K562 (cell line): ENCODE results near the gene WFIKKN1.

Experiments
- ARNT ChIP-seq, 2 experiments: fragments of 450-650 bp; IDR thresholded peaks; 2 replicates each; pipeline ENCODE4 v1.6.1; 2016; ENCODE audit warnings: mild to moderate bottlenecking in 1 of 2
- ATF3 ChIP-seq, 2 experiments: fragments of 450-650 bp in 1 of 2; sonication (generic) in 1 of 2; formaldehyde crosslinking in 1 of 2; IDR thresholded peaks in 1 of 2; conservative IDR thresholded peaks in 1 of 2; 2 replicates each; pipeline versions ENCODE4 v1.6.1 to v1.8.1; 2016 to 2023; ENCODE audit warnings: mild to moderate bottlenecking in 2 of 2, moderate library complexity in 2 of 2, inconsistent platforms in 1 of 2, missing genetic modification reagents in 1 of 2
- CHD2 ChIP-seq: IDR thresholded peaks from 2 replicates; pipeline ENCODE4 v1.6.1; 2011; ENCODE audit warnings: low read depth, low read length
- CTCF ChIP-seq, 3 experiments: IDR thresholded peaks in 2 of 3; conservative IDR thresholded peaks in 1 of 3; 2 replicates each; pipeline ENCODE4 v1.5.1; 2011 to 2012; ENCODE audit warnings: low read length in 3 of 3, mild to moderate bottlenecking in 3 of 3, control low read depth in 2 of 3, improper control_type of control experiment in 1 of 3, inconsistent platforms in 1 of 3, low read depth in 1 of 3, mixed read lengths in 1 of 3, moderate library complexity in 1 of 3; ENCODE audit not compliant: insufficient read depth in 2 of 3
- ID3 ChIP-seq, 2 experiments: fragments of 250-450 bp in 1 of 2; fragments of 450-650 bp in 1 of 2; sonication (Bioruptor Pico) in 1 of 2; IDR thresholded peaks; 2 replicates each; pipeline versions ENCODE4 v1.6.1 to v1.8.0; 2016 to 2021; ENCODE audit warnings: mild to moderate bottlenecking in 2 of 2, moderate library complexity in 2 of 2, missing compliant biosample characterization in 1 of 2, missing genetic modification characterization in 1 of 2
- MYNN ChIP-seq, 2 experiments: sonication (generic); formaldehyde crosslinking in 1 of 2; IDR thresholded peaks; 2 replicates each; pipeline versions ENCODE4 v1.5.0 to v1.6.1; 2016 to 2020; ENCODE audit warnings: antibody characterized with exemption in 1 of 2, missing genetic modification reagents in 1 of 2
- RFX5 ChIP-seq: IDR thresholded peaks from 2 replicates; pipeline ENCODE4 v1.6.1; 2011; ENCODE audit warnings: low read depth, mild to moderate bottlenecking, improper control_type of control experiment, low read length
- YY1 ChIP-seq, 3 experiments: IDR thresholded peaks; 2 replicates each; pipeline ENCODE4 v1.6.1; 2011; ENCODE audit warnings: low read length in 2 of 3, mild to moderate bottlenecking in 2 of 3, moderate library complexity in 2 of 3, borderline replicate concordance in 1 of 3, control low read depth in 1 of 3, low read depth in 1 of 3; ENCODE audit not compliant: insufficient read depth in 3 of 3, insufficient replicate concordance in 2 of 3, control insufficient read depth in 1 of 3, insufficient read length in 1 of 3; ENCODE audit errors: extremely low read depth in 1 of 3
- ZNF76 ChIP-seq: fragments of 250-450 bp; sonication (Bioruptor Pico); IDR thresholded peaks from 2 replicates; pipeline ENCODE4 v1.4.0; 2020; ENCODE audit warnings: mild to moderate bottlenecking, moderate library complexity, borderline replicate concordance

- TF ChIP-seq CTCF (IDR thresholded peaks at IDR 0.05 in 2 of 3, conservative IDR thresholded peaks at IDR 0.05 in 1 of 3; ENCODE audit: insufficient read depth in 2 of 3, low read depth in 1 of 3, low read length in 3 of 3): no peak
- TF ChIP-seq RFX5: no peak
- TF ChIP-seq ZNF76 (CRISPR knock-in tag): no peak
- no peak for TF ChIP-seq YY1 (IDR thresholded peaks at IDR 0.05; ENCODE audit: borderline replicate concordance in 1 of 3, control insufficient read depth in 1 of 3, extremely low read depth in 1 of 3, insufficient read depth in 3 of 3, insufficient read length in 1 of 3, insufficient replicate concordance in 2 of 3, low read depth in 1 of 3, low read length in 2 of 3)
- no peak for TF ChIP-seq ID3 (CRISPR knock-in tag; IDR thresholded peaks at IDR 0.05)
- no peak for TF ChIP-seq ID3 (tag; IDR thresholded peaks at IDR 0.05)
- no peak for TF ChIP-seq CHD2
- no peak for TF ChIP-seq MYNN (IDR thresholded peaks at IDR 0.05)
- no peak for TF ChIP-seq MYNN (CRISPR knock-in tag; IDR thresholded peaks at IDR 0.05)
- no peak for TF ChIP-seq ARNT (IDR thresholded peaks at IDR 0.05)
- TF ChIP-seq ATF3 (IDR thresholded peaks at IDR 0.05): no peak
- no peak for TF ChIP-seq ATF3 (CRISPR knock-in tag; conservative IDR thresholded peaks at IDR 0.05)
Measured at GRCh38 chr16:657487-657886, 26.7 kb downstream of the WFIKKN1 start.
